ENCODE data around the gene NUP153.
A peak's percentile ranks its signal among the peaks of the same experiment; 100 is the strongest.
"Not testable (repeated sequence)": the region's sequence is repeated elsewhere in the genome, so short reads cannot be mapped to it uniquely, and the experiment has no call there.

NUP153 gene

GRCh38 chr6:17600527-17601385 is 106.0 kb downstream of the NUP153 start:
- peak; percentile 17 for DNase-seq (ENCODE audit: low read depth)

GRCh38 chr6:17599877-17600526 is 106.7 kb downstream of the NUP153 start, which contains the start of gene FAM8A1:
FAM8A1 (plus strand) TSS chr6:17600302; CDS start chr6:17600410, 108 bp downstream.
- peak; percentile 93 for DNase-seq (ENCODE audit: low read depth)

- DNase-seq (ENCODE audit: low read depth), result no peak
These were observed 110.6 kb downstream of the NUP153 start for GRCh38 chr6:17596085-17596484.

GRCh38 chr6:17593246-17593645 is 113.5 kb downstream of the NUP153 start:
- no peak for DNase-seq (ENCODE audit: low read depth)

GRCh38 chr6:17591287-17591686 is 115.4 kb downstream of the NUP153 start:
- no peak for DNase-seq (ENCODE audit: low read depth)

GRCh38 chr6:17589406-17590096 is 117.2 kb downstream of the NUP153 start:
- no peak for DNase-seq (ENCODE audit: low read depth)

- no peak for DNase-seq (ENCODE audit: low read depth)
These were observed 118.7 kb downstream of the NUP153 start for GRCh38 chr6:17588011-17588410.

GRCh38 chr6:17586623-17587022 is 120.1 kb downstream of the NUP153 start:
- DNase-seq (ENCODE audit: low read depth), result not testable (repeated sequence)

- no peak for DNase-seq (ENCODE audit: low read depth)
These were observed 120.8 kb downstream of the NUP153 start for GRCh38 chr6:17585766-17586490.

- DNase-seq (ENCODE audit: low read depth), result no peak
These were observed 122.4 kb downstream of the NUP153 start for GRCh38 chr6:17584241-17584803.

- DNase-seq (ENCODE audit: low read depth), result no peak
These were observed 122.9 kb downstream of the NUP153 start for GRCh38 chr6:17583811-17584210.

- DNase-seq (ENCODE audit: low read depth), result not testable (repeated sequence)
These were observed 125.4 kb downstream of the NUP153 start for GRCh38 chr6:17581282-17581681.

GRCh38 chr6:17580518-17581048 is 126.1 kb downstream of the NUP153 start:
- DNase-seq (ENCODE audit: low read depth), result no peak

GRCh38 chr6:17577059-17577458 is 129.7 kb downstream of the NUP153 start:
- DNase-seq (ENCODE audit: low read depth), result no peak

GRCh38 chr6:17574866-17575560 is 131.7 kb downstream of the NUP153 start:
- no peak for DNase-seq (ENCODE audit: low read depth)

- DNase-seq (ENCODE audit: low read depth), result no peak
These were observed 141.3 kb downstream of the NUP153 start for GRCh38 chr6:17565399-17565798.

Measured in activated gamma-delta T cell treated with anti-CD3 and anti-CD28 coated beads, Interleukin-2, amount 50 U/mL, for 16 hours (primary cell).